ENCODE results near the gene SLC22A7.
"Not testable (repeated sequence)": the region's sequence is repeated elsewhere in the genome, so short reads cannot be mapped to it uniquely, and the experiment has no call there.

The SLC22A7 gene

DNA sequence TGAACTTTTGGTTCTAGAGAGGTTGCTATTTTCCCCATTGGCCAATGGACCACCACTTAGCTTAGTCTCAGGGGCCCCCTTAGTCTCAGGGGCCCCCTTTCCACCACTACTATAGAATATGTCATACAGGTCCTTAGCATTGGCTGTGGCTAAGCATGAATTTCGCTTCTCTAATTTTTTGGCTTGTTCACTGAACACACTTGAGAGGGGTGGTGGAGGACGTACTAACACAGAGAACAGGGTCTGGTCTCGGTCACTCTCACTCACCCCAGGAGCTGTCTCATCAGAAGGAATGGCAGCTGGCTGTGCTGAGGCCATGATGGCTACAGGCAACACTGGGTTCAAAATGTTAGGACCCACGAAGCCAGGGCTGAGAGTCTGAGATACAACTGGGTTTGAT is 41.1 kb downstream of the SLC22A7 start:
- DNase-seq (ENCODE audit: low spot score), result peak; percentile 17

DNA sequence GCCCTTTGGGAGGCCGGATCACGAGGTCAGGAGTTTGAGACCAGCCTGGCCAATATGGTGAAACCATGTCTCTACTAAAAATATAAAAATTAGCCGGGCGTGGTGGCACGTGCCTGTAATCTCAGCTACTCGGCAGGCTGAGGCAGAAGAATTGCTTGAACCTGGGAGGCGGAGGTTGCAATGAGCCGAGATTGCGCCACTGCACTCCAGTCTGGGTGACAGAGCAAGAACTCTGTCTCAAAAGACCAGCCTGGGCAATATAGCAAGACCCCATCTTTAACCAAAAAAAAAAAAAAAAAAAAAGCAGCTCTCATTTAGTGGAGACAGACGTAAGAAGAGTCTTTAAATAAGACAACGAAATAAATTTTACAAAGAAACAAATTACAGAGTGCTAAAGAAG is 48.2 kb downstream of the SLC22A7 start:
- DNase-seq (ENCODE audit: low spot score), result not testable (repeated sequence)

DNA sequence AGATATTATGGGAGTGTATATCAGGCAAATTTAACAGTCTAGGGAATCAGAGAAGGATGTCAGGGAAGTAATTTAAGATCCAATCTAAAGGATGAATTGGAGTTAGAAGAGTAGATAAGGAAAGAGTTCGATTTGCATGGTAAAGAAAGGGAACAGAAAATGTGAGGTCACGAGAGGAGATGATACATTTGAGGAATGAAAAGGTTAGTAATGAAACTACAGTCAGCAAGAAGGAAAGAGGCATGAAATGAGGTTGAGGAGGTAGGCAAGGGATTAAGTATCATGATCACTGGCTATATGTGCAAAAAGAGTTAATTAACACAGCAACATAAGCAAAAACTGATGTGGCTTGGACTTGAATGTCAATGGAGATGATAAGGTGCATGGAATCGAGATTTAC is 49.0 kb downstream of the SLC22A7 start:
- no peak for DNase-seq (ENCODE audit: low spot score)

DNA sequence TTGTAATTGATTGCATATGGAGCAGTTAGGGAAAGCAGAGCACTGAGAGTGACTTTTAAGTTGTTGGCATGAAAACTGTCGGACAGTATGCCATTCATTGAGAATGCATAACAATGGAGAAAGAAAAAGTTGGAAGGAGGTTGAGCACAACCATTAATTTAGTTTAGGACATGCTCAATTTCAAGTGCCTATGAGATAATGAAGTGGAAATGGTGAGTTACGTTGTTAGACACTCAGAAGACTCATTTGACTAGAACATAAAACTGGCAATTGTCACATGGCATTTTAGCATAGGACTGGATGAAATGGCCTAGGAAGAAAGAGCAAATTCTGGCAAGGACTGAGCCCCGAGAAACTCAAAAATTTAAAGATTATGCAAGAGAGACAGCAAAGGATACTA is 49.4 kb downstream of the SLC22A7 start:
- no peak for DNase-seq (ENCODE audit: low spot score)

DNA sequence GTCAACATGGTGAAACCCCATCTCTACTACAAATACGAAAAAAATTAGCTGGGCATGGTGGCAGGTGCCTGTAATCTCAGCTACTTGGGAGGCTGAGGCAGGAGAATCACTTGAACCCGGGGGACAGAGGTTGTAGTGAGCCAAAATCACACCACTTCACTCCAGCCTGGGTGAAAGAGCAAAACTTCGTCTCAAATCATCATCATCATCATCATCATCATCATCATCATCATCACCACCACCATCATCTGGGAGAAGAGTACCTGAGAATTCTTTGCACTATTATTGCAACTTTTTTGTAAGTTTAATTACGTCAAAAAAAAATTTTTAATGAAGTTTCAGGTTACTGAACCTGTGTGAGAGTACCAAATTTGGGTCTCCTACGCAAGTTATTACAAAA is 53.9 kb downstream of the SLC22A7 start:
- DNase-seq (ENCODE audit: low spot score), result not testable (repeated sequence)
